HK-2 (cell line): ENCODE results near the gene MBTD1.

Experiments
- DNase-seq: peaks from one replicate; pipeline ENCODE4 v3.0.0-alpha.2; 2018; ENCODE audit not compliant: unreplicated experiment

The MBTD1 gene

GRCh38 chr17:51147650-51148049 lies 112.2 kb downstream of the MBTD1 start:
- DNase-seq, result no peak

DNA sequence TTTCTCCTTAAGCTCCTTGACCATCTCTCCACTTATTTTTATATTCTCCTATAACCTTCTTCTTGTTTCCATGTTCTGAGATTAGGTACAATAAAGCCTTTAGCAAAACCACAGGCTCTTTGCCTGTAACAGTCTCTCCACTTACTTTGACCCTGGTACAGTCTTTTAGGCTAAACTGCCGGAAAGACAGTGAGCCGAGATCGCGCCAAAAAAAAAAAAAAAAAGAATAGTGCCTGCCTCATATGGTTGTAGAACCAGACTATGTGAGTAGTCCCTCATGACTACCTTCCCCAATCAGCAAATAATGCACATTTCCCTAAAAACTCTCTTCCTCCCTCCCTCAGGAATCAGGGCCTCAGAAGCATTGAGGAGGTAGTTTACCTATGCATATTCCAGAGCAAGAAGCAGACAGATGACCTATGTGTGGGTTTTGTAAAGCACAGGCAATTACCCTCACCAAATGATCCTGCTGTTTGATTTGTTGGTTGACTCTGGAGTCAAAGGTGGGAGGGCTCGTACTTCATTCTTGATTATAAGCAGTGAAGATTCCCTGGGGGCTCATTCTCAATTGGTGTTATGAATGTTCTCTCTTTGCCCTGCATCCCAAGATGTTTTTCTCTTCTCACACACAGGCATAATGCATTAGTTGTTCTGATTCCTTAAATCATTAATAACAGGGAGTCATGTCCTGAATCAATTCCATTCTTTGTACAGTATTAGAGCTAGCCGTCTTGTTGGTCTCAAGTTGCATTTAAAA lies 115.4 kb downstream of the MBTD1 start:
- DNase-seq, result no peak

GRCh38 chr17:51142597-51142996 lies 117.3 kb downstream of the MBTD1 start:
- no peak for DNase-seq

DNA sequence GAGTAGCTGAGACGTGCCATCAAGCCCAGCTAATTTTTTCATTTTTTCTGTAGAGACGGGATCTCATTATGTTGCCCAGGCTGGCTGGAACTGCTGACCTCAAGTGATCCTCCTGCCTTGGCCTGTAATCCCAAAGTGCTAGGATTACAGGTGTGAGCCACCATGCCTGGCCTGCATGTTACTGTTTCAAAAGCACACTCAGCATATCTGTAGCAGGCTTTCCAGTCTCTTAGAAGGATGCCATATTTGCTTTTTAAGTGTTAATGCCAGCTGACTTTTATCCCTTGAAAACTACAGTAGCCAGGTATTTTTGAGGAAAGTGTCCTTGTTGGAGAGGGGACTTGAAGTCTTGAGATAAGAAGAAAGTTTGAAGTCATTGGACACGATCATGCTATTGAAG lies 123.9 kb downstream of the MBTD1 start:
- DNase-seq, result no peak

DNA sequence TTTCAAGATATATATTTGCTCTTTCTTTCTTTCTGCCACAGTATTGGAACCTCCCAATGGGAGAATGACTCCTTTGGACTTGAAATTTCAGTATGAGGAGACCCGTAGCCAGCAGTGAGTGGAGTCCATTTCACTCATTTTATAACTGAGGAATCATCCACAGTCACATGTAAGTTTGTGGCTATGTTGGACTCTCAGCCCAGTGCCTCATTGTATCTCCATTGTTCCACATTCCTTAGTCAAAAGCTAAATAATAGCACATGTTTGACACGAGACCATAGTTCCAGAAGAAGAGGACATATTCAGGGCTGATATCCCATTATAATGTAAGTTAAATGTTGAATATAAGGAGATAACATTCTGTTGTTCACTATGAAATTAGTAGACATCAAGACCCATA lies 126.5 kb downstream of the MBTD1 start:
- DNase-seq, result no peak

DNA sequence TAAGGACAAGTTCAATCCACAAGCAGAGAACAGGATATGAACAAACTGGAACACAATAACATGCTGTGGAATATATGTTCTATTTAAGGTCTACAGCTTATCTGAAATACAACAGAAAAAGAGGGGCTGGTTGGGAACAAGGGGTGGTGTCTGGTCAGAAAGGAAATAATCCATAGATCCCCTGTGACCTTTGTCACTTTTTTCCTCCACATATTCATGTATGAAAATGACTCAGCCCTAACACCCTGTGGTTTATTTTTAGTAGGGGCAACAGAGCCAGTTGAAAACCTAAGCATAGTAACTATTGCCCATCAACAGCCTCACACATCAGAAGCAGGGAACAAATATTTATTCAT lies 126.9 kb downstream of the MBTD1 start:
- DNase-seq, result no peak

DNA sequence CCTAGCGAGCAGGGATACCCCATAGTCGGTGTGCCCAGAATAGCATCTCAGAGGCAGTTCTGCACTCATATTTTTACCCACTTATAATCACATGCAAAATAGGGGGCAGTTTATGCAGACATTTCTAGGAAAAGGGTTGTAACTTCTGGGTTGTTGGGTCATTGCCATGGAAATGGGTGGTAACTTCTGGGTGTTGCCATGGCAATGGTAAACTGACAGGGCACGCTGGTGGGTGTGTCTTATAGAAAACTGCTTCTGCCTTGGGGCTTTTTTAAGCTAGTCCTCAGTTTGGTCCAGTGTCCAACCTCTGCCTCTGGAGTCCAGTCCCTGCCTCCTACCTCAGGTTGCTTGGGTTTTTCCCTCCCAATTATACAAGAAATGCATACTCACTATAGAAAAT lies 131.8 kb downstream of the MBTD1 start:
- DNase-seq, result no peak
